ENCODE measurements around the gene ECEL1.

DNA sequence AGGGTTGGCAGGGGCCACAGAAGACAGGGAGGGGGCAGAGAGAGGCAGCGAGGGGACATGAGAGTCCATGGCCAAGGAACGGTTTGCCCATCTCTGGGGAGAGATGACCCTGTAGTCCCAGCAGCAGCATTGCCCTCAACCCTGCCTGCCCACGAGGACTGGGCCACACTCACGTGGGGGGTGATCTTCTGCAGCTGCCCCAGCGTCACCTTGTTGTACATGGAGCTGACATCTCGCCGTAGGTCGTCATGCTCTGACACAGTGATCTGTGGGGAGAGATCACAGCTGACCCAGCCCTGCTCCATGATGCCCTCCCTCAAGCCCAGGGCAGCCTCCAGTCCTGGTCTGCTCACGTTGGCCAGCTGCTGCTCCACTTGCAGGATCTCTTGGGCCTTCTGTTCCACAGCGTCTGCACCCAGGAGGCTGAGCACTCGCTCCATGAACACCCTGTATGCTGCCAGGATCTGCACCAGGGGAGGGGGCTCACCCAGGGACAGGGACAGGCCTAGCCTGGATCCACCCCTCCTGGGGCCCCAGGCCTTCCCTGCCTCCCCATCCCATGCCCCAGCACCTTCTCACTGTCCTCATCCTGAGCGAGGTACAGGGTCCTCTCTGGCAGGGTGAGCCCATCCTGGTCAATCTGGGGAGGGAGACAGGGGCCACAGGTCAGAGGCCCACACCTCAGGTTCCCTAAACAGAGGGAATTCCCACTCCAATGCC lies 2.8 kb downstream of the ECEL1 start:
- no peak for TF ChIP-seq CTCF (conservative IDR thresholded peaks at IDR 0.05)
- no peak for TF ChIP-seq ZFX (IDR thresholded peaks at IDR 0.05)
